DMS53 (cell line): ENCODE results near the gene ADGRG2.

Experiments
- DNase-seq: peaks from one replicate; lab custom pipeline; 2025; lab: John Stamatoyannopoulos, UW

ADGRG2 gene

DNA sequence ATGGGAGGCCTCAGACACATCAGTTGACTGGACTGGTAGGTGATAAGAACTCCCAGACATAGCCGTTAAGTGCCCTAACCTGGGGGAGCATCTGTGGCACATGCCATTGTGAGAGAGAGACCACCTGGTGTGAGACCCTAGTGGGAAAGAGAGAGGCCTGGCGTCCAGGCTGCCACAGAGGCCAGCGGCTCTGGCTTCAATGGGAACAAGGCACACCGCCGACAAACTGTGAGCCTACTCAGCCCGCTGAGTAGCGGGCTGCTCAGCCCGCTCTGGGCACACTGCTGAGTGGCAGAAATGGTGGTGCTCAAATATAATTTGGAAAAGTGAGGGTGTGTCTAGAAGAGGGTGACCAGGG is 172.3 kb downstream of the ADGRG2 start:
- DNase-seq = no peak

DNA sequence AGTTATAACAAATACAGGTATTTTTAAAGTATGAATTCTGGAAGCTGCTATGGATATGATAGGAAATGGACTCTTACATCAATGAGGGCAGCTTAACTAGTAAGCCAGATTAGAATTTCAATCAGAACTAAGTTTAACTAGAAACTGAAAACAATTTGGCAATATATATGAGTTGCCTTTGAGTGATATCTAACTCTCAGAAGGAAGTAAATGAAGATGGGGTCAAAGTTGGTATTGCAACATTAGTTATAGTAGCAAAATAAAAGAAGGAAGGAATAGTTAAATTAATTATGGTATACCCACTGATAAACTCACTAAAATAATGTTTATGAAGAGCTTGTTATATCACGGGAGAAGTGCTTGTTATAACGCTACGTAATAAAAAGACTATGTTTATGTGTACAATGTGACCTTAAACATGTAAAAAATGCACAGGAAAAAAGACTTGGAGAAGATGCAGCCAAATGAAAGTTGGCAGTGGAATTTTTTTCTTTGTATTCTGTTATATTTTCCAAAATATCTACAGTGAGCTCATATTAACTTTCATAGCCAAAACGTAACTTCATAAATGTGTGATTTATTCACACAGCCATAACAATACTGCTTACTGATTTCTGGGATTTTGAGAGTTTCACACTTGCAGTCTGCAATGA is 172.9 kb downstream of the ADGRG2 start:
- no peak for DNase-seq

DNA sequence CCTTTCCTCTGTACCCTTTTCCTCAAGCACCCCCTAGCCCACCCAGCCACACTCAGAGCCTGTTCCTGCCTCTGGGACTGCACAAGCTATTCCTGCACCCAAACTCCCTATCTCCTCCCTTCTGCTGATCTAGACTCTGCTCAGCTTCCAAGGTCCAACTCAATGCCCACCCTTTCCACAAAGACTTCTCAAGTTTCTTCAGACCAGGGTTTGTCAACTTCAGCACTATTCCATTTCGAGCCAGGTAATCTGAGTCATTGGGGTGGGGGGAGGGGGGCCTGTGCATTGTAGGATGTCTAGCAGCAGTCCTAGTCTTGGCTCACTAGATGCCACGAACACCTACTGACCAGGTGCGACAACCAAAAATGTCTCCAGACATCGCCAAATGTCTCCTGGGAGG is 175.7 kb downstream of the ADGRG2 start:
- DNase-seq = no peak

DNA sequence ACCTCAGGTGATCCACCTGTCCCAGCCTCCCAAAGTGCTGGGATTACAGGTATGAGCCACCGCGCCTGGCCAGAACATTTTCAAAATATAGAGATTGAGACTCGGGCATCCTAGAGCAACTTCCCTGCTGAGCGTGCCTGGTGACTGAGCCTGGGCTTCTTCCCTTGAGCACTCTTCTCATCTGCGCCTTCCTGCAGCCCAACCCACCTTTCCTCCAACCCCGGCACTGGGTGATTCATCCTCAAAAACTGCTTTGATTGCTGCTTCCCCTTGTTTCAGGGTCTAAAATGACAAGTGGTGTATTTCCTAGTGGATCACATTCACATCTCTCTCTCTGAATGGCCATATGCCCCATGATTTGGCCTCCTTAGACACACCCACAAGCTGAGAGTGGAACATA is 176.1 kb downstream of the ADGRG2 start:
- DNase-seq = no peak

DNA sequence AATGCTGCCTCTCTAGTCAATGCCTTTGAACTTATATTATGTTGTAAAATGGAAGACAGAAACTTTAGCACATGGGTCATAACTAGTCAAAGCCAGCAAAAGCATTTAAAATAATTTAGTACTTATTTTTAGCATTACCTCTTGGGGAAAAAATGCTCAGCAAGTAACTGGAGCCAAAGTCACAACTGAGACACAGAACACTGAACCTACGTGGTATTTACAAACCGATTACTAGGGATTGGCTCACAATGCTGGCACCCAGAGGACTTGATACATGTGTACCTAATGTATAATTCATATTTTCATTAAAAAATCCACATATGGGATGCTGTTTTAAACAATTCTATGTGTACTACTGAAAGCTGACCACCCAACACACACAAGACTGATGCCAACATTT is 176.8 kb downstream of the ADGRG2 start:
- DNase-seq = no peak

DNA sequence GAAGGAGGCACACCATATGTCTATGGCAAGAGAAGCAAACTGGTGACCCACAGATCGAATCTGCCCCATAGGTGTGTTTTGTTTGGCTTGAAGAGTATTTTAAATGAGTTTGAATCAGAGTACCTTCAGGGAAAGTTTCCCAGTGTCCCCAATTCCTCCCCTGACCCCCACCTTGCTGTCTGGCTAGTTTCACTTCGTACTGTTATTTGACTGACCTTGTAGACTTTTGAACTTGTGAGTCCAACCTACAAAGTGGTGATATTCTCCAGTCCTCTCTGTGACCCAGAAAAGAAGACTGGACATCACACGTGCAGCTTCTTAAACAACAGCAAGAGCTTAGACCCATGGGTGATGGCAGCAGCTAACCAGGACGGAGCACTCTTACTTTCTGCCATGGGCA is 177.8 kb downstream of the ADGRG2 start:
- DNase-seq = no peak

DNA sequence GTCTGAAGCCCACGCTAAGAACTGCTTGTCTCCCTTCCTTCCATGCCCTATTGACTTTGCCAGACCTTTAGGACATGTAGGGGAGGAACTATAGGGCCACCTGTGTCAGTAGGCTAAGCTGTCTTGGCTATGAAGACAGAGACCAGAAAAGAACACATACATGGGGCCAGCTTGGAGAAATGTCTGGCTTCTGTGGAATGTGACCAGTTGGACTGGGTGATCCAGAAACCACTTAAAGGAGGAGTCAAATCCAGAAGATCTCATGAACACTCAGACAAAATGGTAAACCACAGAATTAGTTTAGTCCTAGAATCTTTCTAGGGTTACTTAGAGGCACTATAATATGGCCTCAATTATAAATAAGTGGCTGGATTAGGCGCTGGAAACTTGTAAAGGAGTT is 180.4 kb downstream of the ADGRG2 start:
- DNase-seq = no peak
